Adipocyte (in vitro differentiated cells): ENCODE results near the gene GPNMB.
"Not testable (repeated sequence)": the region's sequence is repeated elsewhere in the genome, so short reads cannot be mapped to it uniquely, and the experiment has no call there.

Source experiments
- DNase-seq: peaks from one replicate; pipeline ENCODE4 v3.0.0-alpha.2; 2015; ENCODE audit warnings: low read depth
- H3K27me3 ChIP-seq: replicated peaks from 2 replicates; pipeline ENCODE4 v1.7.0; 2013; ENCODE audit warnings: mild to moderate bottlenecking, low read length, moderate library complexity; ENCODE audit not compliant: control insufficient read depth, insufficient read depth
- H3K36me3 ChIP-seq: 2 replicates; pipeline ENCODE4 v1.7.0; 2013; ENCODE audit warnings: low read length, mild to moderate bottlenecking, moderate library complexity; ENCODE audit not compliant: control insufficient read depth, insufficient read depth, severe bottlenecking
- H3K4me1 ChIP-seq: 2 replicates; pipeline ENCODE4 v1.7.0; 2013; ENCODE audit warnings: mild to moderate bottlenecking, low read length, moderate library complexity; ENCODE audit not compliant: control insufficient read depth, insufficient read depth
- H3K4me3 ChIP-seq: 2 replicates; pipeline ENCODE4 v1.7.0; 2013; ENCODE audit warnings: mild to moderate bottlenecking, low read length, moderate library complexity
- H3K9ac ChIP-seq: 2 replicates; pipeline ENCODE4 v1.7.0; 2013; ENCODE audit warnings: mild to moderate bottlenecking, low read length, moderate library complexity
- H3K9me3 ChIP-seq: 2 replicates; pipeline ENCODE4 v1.7.0; 2013; ENCODE audit warnings: mild to moderate bottlenecking, low read length, moderate library complexity; ENCODE audit not compliant: control insufficient read depth

Gene GPNMB

DNA sequence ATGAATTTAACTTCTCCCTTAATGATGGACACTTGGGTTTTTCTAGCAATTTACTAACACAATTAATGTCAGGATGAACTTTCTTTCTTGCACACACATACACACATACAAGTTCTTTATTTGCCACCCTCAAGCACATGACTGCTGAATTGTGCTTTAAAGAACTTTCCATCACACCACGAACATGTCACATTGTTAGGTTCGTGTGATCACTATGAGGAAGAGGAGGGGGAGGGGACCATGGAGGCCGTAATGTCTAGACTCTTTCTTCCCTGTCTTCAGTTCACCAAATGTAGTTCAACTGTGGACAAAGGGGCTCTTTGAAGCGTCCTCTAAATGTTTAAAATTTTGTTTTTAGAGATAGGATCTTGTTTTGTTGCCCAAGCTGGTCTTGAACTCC is 33.7 kb upstream of the GPNMB start:
- H3K27me3 ChIP-seq, result no peaks in the 10 kb centered on the region
- DNase-seq, result no peak
- no peaks in the 10 kb centered on the region for H3K36me3 ChIP-seq
- H3K4me1 ChIP-seq, result no peaks in the 10 kb centered on the region
- no peaks in the 10 kb centered on the region for H3K9me3 ChIP-seq
- H3K9ac ChIP-seq, result no peak overlapping the region
- H3K4me3 ChIP-seq, result no peak overlapping the region

DNA sequence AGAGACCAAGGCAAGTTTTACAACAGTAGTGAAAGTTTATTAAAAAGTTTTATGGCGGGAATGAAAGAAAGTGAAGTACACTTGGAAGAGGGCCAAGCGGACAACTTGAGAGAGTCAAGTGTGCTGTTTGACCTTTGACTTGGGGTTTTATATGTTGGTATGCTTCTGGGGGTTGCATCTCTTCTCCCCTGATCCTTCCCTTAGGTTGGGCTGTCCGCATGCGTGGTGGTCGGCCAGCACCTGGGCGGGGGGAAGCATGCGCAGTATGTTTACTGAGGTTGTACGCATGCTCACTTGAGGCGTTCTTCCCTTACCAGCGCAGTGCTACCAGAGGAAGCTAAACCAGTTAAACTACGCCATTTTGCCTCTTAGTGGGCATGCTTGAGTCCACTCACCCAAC is 32.8 kb upstream of the GPNMB start:
- no peaks in the 10 kb centered on the region for H3K27me3 ChIP-seq
- no peak overlapping the region for H3K9ac ChIP-seq

DNA sequence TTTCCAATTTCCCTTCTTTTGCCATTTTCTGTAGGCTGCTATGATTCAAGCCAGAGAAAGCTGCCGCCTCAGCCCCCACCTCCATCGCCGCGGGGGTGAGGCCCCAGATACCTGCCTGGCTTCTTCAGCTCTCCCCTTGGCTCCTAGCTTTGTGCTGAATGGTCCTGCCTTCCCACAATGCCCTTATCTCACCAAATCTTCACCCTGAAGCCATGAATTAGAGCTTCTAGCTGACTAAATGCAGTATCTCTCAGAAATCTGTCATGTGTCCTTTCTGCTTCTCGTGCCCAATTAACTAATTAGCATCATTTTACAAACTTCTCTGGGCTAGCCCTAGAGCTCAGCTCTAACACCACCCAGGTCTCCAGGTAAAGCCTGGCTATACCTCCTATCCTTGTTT is 32.2 kb upstream of the GPNMB start:
- no peaks in the 10 kb centered on the region for H3K9me3 ChIP-seq
- no peak for DNase-seq
- no peaks in the 10 kb centered on the region for H3K27me3 ChIP-seq
- no peaks in the 10 kb centered on the region for H3K4me1 ChIP-seq
- H3K36me3 ChIP-seq, result no peaks in the 10 kb centered on the region
- H3K9ac ChIP-seq, result no peak overlapping the region
- H3K4me3 ChIP-seq, result no peak overlapping the region

More for the DNA sequence above, 32.8 kb upstream of the GPNMB start:
- Histone ChIP-seq H3K36me3 (no peaks in the 10 kb centered on the region), H3K9me3 (no peaks in the 10 kb centered on the region), H3K4me3 (no peak overlapping the region), H3K4me1 (no peaks in the 10 kb centered on the region)
- no peak for DNase-seq

DNA sequence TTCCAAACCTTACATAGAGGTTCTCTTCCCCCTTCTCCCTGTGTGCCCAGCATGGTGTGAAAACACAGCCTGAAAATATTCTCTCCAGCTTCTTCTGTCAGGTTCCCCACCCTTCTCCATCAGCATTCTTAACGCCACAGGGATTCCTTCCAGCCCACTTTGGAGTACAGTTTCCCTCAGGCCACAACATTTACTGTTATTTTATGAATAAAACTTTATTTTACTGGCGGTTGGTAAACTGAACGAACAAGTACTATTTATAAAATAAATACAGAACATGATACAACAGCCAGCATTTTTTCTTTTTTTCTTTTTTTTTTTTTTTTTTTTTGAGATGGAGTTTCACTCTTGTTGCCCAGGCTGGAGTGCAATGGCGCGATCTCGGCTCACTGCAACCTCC is 31.6 kb upstream of the GPNMB start:
- Histone ChIP-seq H3K4me1 (no peaks in the 10 kb centered on the region), H3K4me3 (no peak overlapping the region), H3K36me3 (no peaks in the 10 kb centered on the region), H3K27me3 (no peaks in the 10 kb centered on the region), H3K9ac (no peak overlapping the region), H3K9me3 (no peaks in the 10 kb centered on the region)
- DNase-seq, result no peak

DNA sequence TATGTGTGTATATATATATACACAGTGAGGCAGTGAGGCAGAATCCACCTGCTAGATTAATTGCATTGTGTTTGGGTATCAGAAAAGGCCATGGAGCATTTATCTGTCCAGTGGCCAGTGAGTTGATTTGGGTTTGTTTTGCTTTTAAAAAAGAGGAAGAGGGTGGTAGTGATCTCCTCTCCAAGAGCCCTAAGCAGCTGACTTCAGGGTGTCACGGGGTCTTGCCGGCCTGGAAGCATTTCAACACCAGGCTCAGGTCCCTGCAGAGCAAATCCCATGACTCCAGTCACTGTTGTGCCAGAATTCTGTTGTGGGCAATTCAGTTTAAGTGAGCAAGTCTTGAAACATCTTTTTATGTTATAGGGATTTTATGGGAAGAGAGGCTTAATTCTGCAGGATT is 30.6 kb upstream of the GPNMB start:
- no peaks in the 10 kb centered on the region for H3K4me1 ChIP-seq
- H3K9ac ChIP-seq, result no peak overlapping the region
- no peak for DNase-seq
- H3K4me3 ChIP-seq, result no peak overlapping the region
- H3K36me3 ChIP-seq, result no peaks in the 10 kb centered on the region
- H3K9me3 ChIP-seq, result no peaks in the 10 kb centered on the region
- no peaks in the 10 kb centered on the region for H3K27me3 ChIP-seq

DNA sequence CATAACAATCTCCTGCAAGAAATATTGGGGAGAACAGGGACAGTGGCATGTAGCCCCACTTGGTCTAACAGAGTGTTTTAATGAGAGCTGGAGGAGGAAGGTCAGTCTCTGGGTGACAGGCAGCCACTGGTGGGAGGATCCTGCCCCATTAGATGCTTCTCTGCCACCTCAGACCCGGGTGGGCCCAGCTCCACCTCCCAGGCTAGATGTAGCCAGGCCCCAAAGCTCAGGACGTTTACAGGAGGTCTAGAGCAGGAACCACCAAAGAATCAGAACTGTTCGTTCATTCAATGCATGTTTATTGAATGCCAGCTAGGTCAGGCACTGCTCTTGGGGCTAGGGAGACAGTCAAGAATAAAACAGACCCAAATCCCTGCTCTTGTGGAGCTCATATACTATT is 28.4 kb upstream of the GPNMB start:
- no peaks in the 10 kb centered on the region for H3K4me1 ChIP-seq
- no peak overlapping the region for H3K9ac ChIP-seq
- no peak overlapping the region for H3K4me3 ChIP-seq
- DNase-seq, result no peak
- no peaks in the 10 kb centered on the region for H3K9me3 ChIP-seq
- H3K27me3 ChIP-seq, result peaks cover 1% of the 10 kb centered on the region
- no peaks in the 10 kb centered on the region for H3K36me3 ChIP-seq

DNA sequence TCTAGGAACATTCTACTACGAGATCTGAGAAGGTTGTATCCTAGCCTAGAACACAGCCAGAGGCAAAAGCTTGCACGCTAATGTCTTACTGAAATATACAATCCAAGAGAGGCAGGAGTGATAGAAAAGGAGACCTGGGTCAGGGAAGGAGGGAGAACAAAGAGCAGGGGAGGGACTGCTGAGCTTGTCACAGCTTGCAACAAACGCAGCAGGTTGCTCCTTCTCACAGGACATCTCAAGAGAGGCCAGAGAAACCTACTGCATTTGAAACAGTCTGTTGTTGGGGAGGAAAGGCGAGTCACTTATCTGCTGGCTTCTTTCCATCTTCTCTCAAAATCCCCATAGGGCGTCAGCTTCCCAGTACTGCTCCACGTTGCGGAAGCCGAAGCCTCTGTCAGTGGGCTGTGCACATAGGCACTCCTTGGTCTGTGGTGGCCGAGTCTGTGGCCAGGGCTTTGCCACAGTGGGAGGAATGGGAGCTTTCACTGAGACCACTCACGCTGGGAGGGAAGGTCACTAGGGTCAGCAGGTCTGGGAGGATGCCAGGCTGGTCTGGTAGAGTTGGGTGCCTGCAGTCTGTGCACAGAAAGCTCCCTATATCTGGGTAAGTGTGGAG is 25.8 kb upstream of the GPNMB start:
- H3K4me1 ChIP-seq, result no peaks in the 10 kb centered on the region
- DNase-seq, result no peak
- H3K9me3 ChIP-seq, result no peaks in the 10 kb centered on the region
- no peaks in the 10 kb centered on the region for H3K36me3 ChIP-seq
- no peak overlapping the region for H3K9ac ChIP-seq
- no peak overlapping the region for H3K4me3 ChIP-seq
- peaks cover 4% of the 10 kb centered on the region for H3K27me3 ChIP-seq

DNA sequence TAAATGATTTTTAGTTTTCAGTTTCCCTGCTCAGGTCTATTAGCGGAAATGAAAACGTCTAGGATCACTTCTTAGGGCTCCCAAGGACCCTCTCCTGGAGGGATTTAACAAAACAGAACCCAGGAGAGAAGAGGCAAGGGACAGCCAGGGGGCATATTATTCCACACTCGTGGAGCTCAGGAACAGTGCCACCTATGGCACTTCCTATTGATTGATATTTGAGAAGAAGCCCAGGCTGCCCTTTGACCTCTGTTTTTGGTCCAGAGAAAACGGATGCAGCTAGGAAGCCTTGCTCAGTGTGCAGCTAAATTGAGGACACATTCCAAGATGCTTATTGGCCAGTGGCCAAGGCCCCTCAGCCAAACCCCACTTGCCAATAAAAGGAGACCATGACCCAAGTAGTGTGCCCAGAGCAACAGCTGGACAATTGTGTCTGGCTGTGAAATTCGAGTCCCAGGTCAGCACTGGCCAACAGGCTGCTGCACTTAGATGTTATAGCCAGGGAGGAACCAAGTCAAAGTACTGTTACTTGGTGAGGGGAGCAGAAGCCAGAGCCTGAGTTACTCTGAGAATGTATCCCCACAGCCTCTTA is 24.0 kb upstream of the GPNMB start:
- H3K9me3 ChIP-seq, result no peaks in the 10 kb centered on the region
- no peak for DNase-seq
- H3K27me3 ChIP-seq, result peaks cover 4% of the 10 kb centered on the region
- H3K4me3 ChIP-seq, result no peak overlapping the region
- no peaks in the 10 kb centered on the region for H3K36me3 ChIP-seq
- H3K4me1 ChIP-seq, result no peaks in the 10 kb centered on the region
- no peak overlapping the region for H3K9ac ChIP-seq

DNA sequence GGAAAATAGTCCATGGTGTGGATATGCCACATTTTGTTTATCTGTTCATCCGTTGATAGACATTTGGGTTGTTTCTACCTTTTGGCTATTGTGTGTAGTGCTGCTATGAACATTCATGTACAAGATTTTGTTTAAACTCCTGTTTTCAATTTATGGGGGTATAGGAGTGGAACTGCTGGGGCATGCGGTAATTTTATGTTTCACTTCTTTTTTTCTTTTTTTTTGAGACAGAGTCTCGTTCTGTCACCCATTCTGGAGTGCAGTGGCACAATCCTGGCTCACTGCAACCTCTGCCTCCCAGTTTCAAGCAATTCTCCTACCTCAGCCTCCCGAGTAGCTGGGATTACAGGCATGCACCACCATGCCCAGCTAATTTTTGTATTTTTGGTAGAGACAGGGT is 22.2 kb upstream of the GPNMB start:
- not testable (repeated sequence) for DNase-seq

DNA sequence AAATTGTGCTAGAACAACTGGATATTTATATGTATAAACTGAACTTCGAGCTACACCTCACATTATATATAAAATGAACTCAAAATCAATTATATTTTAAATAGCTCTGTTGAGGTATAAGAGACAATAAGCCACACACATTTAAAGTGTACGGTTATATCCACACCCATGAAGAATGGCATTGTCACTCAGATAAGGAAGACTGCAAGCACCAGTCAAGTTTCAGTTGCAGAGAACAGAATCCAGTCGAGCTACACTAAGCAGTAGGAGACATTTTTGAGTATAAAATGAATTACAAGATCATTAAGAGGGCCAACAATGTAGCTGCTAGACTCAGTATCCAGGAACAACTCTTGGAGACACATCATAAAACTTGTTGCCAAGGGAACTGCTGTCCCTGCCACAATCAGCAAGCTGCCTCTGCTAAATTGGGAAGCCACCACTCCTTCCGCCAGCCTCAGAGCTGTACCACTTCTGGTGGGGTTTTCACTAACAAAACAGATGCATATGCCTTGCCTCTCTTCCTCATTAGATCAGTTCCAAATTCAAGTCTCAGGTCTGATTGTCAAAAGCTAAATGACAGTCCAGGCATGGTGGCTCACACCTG is 19.6 kb upstream of the GPNMB start:
- no peak for DNase-seq
- Histone ChIP-seq H3K4me1 (no peaks in the 10 kb centered on the region), H3K4me3 (no peak overlapping the region), H3K9ac (no peak overlapping the region), H3K36me3 (no peaks in the 10 kb centered on the region), H3K9me3 (no peaks in the 10 kb centered on the region), H3K27me3 (peaks cover 4% of the 10 kb centered on the region)

More for the DNA sequence above, 22.2 kb upstream of the GPNMB start:
- H3K9ac ChIP-seq, H3K36me3 ChIP-seq, H3K4me3 ChIP-seq, H3K4me1 ChIP-seq, H3K9me3 ChIP-seq, H3K27me3 ChIP-seq: not testable (repeated sequence)

DNA sequence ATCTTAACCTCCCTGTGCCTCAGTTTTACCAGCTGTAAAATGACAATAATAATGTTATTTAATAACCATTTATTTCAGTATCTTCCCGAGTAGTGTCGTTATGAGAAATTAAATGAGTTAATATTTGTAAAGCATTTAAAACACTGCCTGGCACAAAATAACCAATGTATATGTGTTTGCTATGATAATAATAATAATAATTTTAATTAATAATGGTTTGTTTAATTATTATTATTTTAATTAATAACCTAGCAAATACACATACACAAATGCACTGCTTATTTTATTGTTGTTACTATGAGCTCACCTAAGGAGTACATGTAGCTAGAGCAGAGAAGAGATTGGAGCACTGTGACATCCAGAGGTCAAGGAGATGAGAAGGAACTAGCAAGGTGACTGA is 18.2 kb upstream of the GPNMB start:
- Histone ChIP-seq H3K9me3 (no peaks in the 10 kb centered on the region), H3K4me3 (no peak overlapping the region), H3K36me3 (no peaks in the 10 kb centered on the region), H3K27me3 (peaks cover under 1% of the 10 kb centered on the region), H3K9ac (no peak overlapping the region), H3K4me1 (no peaks in the 10 kb centered on the region)
- DNase-seq, result no peak
